GM12873 (cell line): Measurements from ENCODE around the gene MED26.

Experiments
- TF ChIP-seq, protein P1 (sequence below): IDR thresholded peaks from 2 replicates; pipeline ENCODE4 v1.5.1; 2012; ENCODE audit warnings: low read depth, mild to moderate bottlenecking, moderate library complexity, low read length, control low read depth; ENCODE audit not compliant: insufficient read depth; ENCODE audit errors: missing control alignments

MED26 gene

DNA sequence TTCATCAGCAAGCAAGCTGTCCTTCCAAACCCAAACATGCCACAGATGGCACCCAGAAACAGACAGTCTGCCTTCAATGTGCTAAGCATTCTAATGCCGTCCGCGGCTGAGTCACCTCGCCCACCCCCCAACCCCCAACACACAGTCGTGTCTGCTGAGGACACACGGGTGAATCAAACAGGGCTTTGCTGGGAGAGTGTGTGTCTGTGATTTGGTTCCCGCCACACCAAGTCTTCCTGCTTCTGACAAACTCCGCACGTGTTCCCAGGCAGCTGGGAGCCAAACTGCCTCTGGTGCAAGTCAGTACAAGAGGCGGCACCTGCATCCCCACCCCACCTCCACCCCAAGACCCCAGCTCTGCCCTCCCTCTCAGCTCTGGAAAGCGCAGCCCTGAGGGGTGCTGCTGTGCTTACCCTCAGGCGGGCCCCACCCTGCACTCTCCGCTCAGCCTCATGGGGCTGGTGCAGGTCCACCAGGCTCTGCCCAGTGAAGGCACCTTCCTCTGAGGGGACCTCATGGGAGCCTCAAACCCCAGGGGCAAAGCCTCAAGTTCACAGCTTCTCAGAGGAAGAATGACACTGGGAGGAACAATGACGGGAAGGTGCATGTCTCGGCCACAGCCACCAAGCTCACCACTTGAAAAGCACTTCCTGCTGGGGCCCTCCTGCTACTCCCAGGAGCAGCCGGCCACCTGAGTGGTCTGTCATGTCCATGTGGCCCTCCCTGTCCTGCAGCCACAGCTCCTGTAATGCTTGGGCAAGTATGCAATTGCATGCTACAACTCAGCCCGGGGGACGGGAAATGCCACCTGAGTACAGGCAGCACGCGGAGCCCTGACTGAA is 40.8 kb downstream of the MED26 start:
- TF ChIP-seq, protein P1, sequence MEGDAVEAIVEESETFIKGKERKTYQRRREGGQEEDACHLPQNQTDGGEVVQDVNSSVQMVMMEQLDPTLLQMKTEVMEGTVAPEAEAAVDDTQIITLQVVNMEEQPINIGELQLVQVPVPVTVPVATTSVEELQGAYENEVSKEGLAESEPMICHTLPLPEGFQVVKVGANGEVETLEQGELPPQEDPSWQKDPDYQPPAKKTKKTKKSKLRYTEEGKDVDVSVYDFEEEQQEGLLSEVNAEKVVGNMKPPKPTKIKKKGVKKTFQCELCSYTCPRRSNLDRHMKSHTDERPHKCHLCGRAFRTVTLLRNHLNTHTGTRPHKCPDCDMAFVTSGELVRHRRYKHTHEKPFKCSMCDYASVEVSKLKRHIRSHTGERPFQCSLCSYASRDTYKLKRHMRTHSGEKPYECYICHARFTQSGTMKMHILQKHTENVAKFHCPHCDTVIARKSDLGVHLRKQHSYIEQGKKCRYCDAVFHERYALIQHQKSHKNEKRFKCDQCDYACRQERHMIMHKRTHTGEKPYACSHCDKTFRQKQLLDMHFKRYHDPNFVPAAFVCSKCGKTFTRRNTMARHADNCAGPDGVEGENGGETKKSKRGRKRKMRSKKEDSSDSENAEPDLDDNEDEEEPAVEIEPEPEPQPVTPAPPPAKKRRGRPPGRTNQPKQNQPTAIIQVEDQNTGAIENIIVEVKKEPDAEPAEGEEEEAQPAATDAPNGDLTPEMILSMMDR = no peak

DNA sequence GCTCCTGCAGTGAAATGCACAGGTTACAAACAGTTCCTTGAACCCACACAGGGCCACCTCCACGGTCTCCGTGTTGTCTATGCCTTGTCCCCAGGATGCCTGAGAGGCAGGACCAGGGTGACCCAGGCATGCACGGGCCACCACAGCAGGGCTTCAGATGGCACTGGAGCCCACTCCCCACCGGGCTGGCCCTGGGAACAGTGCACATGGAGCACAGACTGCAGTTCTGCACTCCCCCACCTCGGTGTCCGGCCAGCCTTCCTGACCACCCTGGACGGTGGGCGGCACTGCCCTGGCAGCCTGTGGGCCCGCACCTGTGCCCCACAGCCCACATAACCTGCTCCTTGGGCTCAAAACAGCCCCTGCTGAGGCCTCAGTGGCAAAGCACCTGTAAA is 41.5 kb downstream of the MED26 start:
- TF ChIP-seq, protein P1 = no peak

DNA sequence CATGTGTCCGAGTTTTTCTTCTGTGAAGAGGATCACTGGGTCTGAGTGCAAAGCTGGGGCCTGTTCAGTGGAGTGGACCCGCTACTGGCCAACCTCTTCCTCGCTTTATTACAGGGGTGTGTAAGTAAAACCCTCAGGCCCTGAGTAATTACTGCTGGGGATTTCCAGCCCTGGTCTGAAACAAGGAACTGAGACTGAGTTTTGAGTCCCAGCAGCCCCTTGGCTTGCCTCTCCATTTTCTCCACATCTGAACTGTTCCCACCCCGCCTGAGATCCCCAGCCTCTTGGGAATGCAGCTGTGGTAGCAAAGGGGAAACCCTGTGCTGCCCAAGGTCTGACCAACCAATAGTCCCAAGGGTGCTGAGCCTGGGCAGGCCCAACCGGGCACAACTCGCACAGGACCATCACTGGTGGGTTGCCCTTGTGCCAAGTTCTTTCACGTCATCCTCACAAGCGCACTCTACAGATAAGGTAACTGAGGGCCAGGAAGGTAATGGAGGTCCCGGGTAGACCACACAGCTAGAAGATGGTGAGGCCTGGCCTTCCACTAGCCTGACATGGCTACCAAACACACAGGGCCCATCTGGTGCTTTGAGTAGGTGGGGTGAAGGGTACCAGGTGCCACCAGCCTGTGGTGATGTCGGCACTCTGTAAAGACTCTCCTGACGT is 42.1 kb downstream of the MED26 start:
- TF ChIP-seq, protein P1 = no peak

DNA sequence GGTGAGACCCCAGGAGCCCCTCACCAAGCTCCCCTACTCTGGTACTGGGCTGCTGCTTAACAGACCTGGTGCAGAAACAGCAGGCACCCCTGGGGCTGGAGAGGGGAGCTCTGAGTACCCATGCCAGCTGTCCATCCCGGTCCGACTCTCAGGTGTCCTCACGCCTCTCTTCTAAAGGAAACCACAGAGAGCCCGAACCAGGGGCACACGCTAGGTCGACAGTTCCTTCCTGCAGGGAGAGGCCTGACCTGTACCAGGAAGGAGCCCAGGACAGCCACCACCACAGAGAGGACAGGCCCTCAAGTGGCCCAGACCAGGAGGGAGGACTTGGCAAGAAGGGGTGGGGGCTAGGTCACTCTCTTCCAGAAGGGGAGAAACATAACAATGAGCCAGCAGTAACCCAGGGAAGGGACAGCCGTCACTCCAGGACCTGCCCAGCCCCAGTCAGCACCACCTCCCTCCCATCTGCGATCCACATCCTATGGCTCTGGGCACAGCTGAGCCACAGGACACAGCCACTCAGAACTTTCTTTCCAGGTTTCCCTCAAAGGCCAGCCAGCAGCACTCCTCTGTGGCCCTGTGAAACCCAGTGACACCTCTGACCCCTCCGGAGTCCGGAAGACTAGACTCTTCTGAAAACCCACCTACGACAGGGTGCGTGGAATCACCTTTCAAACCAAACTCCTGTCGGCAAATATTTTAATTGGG is 42.8 kb downstream of the MED26 start:
- TF ChIP-seq, protein P1 = no peak

DNA sequence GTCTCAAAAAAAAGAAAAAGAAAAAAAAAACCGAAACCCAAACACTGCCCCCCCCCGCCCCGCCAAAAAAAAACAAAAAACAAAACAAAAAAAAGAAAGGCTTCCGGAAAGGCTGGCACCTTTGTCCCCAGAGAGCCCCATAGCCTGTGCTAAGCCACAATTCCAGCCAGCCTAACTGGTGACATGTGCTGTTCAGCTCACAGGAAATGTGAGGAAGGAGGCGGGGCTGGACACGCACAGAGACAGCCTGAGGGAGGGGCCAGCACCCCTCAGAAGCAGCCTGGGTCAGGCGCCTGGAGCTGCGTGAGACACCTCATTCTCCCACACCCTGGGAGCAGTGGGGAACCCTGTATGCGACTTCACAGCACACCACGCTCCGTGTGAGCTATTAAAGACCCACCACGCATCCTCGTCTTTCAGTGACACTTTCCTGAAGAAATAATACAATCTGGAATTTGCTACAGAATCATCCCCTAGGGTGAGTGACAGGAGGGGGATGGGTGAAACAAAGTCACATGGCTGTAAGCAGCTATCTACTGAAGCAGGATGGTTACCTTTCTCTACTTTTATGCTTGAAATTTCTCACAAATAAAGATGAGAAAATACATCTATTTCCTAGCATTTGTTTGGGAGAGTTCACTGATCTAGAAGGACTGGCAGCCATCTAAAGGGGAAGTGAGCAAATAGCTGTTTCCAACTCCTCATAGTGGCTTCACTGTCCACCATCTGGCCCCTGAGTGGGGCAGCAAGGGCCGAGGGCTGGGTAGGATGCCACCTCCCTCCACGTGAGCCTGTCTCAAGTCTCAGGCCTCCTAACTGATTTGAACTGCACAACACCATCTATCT is 43.5 kb downstream of the MED26 start:
- TF ChIP-seq, protein P1 = no peak

DNA sequence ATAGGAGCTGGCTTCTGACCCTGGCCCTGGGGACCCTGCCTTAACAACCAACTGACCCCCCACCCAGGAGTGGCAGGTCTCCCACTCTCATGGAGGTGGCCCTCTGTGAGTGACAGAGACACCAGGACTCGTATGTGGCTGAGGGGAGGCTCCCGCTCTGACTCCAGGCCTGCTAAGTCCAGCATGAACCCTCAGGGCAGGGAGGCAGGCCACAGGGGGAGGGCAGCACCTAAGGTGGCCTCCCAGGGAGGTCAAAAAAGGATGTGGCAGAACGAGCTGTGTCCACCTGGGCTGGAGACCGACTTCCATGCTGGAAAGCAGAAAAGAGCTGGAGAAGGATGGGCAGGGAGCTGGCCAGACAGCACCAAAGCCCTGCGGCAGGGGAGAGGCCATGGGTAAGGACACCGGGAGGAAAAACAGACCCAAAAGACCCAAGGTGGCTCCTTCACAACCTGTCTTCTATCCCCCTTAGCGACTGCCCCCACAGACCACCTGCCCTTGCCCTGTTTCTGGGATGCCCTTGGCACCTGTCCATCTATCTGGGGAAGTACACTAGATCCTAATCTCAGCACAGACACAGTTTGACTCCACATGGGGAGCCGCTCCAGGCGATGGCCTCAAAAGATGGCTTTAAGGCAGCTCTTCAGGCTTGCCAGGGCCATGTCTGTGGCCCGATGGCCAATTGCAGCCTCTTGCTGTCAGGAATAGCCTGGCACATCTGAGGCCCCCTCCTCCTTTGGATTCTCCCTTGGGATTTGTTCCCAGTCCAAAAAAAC is 45.3 kb downstream of the MED26 start:
- TF ChIP-seq, protein P1 = no peak
